Tibial nerve (tissue), 3 donors: ENCODE measurements around the gene NXPH1.

Experiments used
- CTCF ChIP-seq, 5 experiments: fragments of 200-600 bp in 3 of 5; fragments of 450-650 bp in 2 of 5; sonication (generic) in 3 of 5; IDR thresholded peaks; one replicate each; pipeline ENCODE4 v1.5.1; 2016 to 2019; ENCODE audit warnings: antibody characterized with exemption in 5 of 5, mild to moderate bottlenecking in 3 of 5, moderate library complexity in 2 of 5
- POLR2A ChIP-seq, 2 donors: fragments of 450-650 bp; IDR thresholded peaks; one replicate each; pipeline ENCODE4 v1.6.1; 2017; ENCODE audit warnings: antibody characterized with exemption in 2 of 2, mild to moderate bottlenecking in 2 of 2, moderate library complexity in 2 of 2

GRCh38 chr7:8435095-8435494, 1.7 kb downstream of the NXPH1 start:
- no peak for TF ChIP-seq CTCF (IDR thresholded peaks at IDR 0.05)
- no peak for TF ChIP-seq POLR2A (IDR thresholded peaks at IDR 0.05)
